Measurements from ENCODE around the gene RAP1GAP2. TPM values are rescaled to one million over a fixed set of nuclear protein-coding genes. Genes with fewer than 3 reads are reported as not detected.
"Not testable (repeated sequence)": the region's sequence is repeated elsewhere in the genome, so short reads cannot be mapped to it uniquely, and the experiment has no call there.

Gene RAP1GAP2
- polyA plus RNA-seq: 10 to 100 TPM in 1 of 3 donors, 1 to 10 TPM in 2; 3.9 to 17.9 (median 4.7) TPM

GRCh38 chr17:2796164-2797125 lies at the start of gene RAP1GAP2:
Gene RAP1GAP2 (plus strand): TSS chr17:2796438. CDS start chr17:2796528, 90 bp downstream.
- WGBS, 3 donors: 41 to 68% (median 43%) methylated on average over 37 to 39 of the region's 39 CpGs
- H3K27ac ChIP-seq (ENCODE audit: low read depth, low read length): no peak within 1 kb of the TSS

DNA sequence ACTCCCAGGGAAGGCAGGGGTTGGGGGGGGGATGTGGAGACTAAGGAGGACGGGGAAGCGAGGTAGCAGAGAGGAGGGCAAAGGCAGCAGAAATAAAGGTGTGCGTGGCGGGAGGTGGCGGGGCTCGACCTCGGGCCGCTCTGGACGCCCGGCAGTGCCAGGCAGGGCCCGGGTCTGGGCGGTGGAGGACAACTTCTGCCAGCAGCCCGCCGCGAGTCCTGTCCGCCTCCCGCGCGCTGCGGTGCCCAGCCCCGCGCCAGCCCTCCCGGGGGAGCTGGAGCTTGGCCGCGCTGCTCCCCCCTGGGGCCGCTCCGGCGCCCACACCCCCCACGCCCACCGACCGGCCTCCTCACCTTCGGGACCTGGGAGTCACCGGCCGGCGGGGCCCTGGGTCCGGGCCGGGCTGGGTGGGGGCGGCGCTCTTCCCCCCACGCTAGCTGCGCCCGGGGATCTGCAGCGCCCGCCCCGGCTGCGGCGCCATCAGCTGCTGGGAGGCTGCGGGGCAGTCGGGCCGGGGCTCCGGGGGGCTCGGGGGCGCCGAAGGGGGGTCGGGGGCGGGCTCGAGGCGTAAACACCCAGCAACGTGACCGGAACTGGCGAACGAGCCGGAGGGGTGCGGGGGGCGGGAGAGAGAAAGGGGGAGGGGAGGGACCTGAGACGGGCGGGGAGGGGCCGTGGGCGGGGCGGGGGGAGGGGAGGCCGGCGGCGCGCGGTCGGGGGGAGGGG lies 47.0 kb upstream of the RAP1GAP2 start, which contains the start of gene CCDC92B:
TSS of gene CCDC92B (minus strand) at position 595 of the 726 bp plus-strand sequence. CDS start 14,507 bp downstream, outside the sequence.
- 4 to 5% (median 4%) methylated on average over 41 to 76 of the region's 76 CpGs for WGBS, 3 donors
- H3K27ac ChIP-seq (ENCODE audit: low read depth, low read length): no peak within 1 kb of the TSS

GRCh38 chr17:2749784-2750181 lies 46.5 kb upstream of the RAP1GAP2 start:
- 1 to 2% (median 2%) methylated on average over 17 to 35 of the region's 35 CpGs for WGBS, 3 donors
- H3K27ac ChIP-seq (ENCODE audit: low read depth, low read length): no peak overlapping the region

GRCh38 chr17:2750721-2751120 lies 45.5 kb upstream of the RAP1GAP2 start:
- no peak overlapping the region for H3K27ac ChIP-seq (ENCODE audit: low read depth, low read length)
- WGBS, 3 donors: 81 to 83% (median 81%) methylated on average over 2 of the region's 2 CpGs

DNA sequence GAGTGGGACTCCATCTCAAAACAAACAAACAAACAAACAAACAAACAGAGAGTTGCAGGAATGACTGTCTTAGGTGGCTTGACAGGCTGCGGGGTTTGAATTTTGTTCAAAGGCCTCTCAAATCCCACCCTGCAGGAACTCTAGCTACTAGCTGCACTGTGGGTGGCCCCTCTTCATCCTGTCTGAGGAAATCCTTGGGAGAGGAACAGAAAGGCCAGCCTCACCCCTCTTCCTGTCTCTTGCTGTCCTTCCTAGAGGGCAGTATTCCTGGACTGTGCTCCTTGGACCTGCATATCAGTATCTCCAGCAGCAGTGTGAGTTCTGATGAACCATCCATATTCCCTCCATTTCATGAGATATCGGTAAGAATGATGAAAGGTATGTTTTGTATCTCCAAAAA lies 44.7 kb upstream of the RAP1GAP2 start:
- H3K27ac ChIP-seq (ENCODE audit: low read depth, low read length): no peak overlapping the region
- 65 to 76% (median 69%) methylated on average over 2 of the region's 2 CpGs for WGBS, 3 donors

DNA sequence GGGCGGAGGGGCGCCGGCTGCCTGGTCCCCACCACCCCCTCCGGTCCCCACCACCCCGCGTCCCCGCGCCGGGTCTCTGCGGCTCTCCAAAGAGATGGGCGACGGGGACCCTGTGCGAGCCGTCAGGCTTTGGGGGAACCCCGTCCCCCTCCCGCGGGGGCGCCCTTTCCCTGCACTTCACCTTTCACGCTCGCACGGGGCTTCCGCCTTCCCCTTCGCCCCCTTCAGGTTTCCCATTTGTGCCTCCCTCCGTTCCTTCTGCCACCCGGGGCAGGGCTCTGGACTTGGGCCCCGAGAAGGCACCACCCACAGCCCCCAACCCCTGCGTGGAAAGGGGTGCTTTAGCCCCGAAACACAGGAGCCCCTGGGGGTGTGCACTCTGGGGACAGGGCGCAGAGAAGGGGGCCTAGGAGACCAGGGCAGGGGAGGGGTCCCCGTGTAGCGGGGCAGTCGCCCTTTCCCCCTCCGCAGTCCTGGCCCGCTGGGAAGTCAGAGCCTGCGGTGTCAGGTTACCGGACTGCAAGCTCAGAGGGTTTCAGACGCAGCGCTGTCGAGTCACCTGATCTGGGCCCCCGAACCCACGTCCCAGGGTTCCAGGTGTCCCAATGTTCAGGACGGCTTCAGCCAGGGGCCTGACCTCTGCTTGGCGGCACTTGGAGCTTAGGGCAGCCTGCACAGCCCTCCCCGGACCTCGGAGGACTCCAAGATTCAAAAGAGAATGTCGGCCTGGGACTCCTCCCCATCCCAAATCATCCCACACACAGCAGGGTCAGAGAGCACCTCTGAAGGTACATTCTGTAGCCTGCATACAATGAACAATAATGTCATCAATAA lies 40.1 kb upstream of the RAP1GAP2 start:
- 2 to 3% (median 2%) methylated on average over 28 to 46 of the region's 46 CpGs for WGBS, 3 donors
- no peak overlapping the region for H3K27ac ChIP-seq (ENCODE audit: low read depth, low read length)

- 65 to 69% (median 66%) methylated on average over 4 of the region's 4 CpGs for WGBS, 3 donors
- no peak overlapping the region for H3K27ac ChIP-seq (ENCODE audit: low read depth, low read length)
Observed at GRCh38 chr17:2758870-2759269, 37.4 kb upstream of the RAP1GAP2 start.

- 48 to 59% (median 53%) methylated on average over 12 of the region's 12 CpGs for WGBS, 3 donors
Observed at GRCh38 chr17:2770129-2770528, 26.1 kb upstream of the RAP1GAP2 start.

GRCh38 chr17:2775206-2775605 lies 21.0 kb upstream of the RAP1GAP2 start:
- H3K27ac ChIP-seq (ENCODE audit: low read depth, low read length): no peak overlapping the region
- WGBS, 3 donors: 72 to 80% (median 77%) methylated on average over 6 of the region's 6 CpGs

More at GRCh38 chr17:2770129-2770528, 26.1 kb upstream of the RAP1GAP2 start:
- H3K27ac ChIP-seq (ENCODE audit: low read depth, low read length): no peak overlapping the region

- 0 to 1% (median 1%) methylated on average over 49 to 79 of the region's 80 CpGs for WGBS, 3 donors
Observed at GRCh38 chr17:2776589-2777241, 19.5 kb upstream of the RAP1GAP2 start.

DNA sequence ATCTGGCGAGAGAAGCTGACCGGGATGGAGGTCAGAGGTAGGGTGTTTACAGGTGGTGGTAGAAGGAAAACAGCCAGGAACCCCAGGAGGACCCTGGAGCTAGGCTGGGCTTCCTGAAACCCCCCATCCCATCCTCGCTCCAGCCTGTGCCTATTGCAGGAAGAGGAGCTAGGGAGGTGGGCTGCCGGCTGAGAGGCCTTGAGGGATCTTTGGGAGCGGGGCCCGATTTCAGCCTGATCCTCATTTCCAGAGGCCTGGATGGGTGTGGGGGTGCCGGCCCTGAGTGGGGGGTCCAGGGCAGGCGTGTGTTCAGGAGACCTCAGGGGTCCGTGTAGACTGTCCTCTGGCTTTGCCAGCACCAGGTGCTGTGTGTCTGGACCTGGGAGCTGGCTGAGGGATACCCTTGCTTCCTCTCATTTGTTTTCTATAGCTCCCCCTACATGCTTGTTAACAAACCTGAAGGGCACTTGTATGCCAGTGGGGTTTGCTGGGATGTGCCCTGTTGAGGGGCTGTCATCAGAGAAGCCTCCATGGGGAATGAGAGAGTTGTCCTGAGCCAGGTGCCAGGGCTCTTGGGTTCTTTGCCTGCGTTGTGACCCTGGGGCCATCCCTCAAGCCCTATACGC lies 18.9 kb upstream of the RAP1GAP2 start:
- H3K27ac ChIP-seq (ENCODE audit: low read depth, low read length): no peak overlapping the region
- 24 to 41% (median 30%) methylated on average over 10 to 11 of the region's 11 CpGs for WGBS, 3 donors

More at GRCh38 chr17:2776589-2777241, 19.5 kb upstream of the RAP1GAP2 start:
- no peak overlapping the region for H3K27ac ChIP-seq (ENCODE audit: low read depth, low read length)

DNA sequence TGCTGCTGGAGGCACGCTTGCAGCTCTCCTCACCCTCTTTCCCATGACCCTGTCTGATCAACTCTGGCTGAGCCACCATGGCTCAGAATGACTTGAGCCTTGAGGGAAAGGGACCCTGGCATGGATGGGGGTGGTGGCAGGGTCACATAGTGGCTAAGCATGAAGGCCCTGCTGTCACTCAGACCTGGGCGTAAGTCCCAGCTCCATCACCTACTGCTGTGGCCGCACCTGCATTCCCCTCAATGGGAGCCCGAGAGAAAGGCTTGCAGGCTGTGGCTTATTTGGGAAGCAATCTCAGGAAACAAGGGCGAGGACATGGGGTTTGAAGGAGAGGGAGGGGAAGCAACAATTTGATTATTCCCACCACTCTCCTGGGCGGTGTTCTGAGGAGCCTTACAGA lies 17.7 kb upstream of the RAP1GAP2 start:
- 63 to 80% (median 73%) methylated on average over 6 of the region's 6 CpGs for WGBS, 3 donors
- H3K27ac ChIP-seq (ENCODE audit: low read depth, low read length): no peak overlapping the region

GRCh38 chr17:2779545-2779944 lies 16.7 kb upstream of the RAP1GAP2 start:
- WGBS, 3 donors: 76 to 82% (median 78%) methylated on average over 7 of the region's 7 CpGs
- no peak overlapping the region for H3K27ac ChIP-seq (ENCODE audit: low read depth, low read length)

DNA sequence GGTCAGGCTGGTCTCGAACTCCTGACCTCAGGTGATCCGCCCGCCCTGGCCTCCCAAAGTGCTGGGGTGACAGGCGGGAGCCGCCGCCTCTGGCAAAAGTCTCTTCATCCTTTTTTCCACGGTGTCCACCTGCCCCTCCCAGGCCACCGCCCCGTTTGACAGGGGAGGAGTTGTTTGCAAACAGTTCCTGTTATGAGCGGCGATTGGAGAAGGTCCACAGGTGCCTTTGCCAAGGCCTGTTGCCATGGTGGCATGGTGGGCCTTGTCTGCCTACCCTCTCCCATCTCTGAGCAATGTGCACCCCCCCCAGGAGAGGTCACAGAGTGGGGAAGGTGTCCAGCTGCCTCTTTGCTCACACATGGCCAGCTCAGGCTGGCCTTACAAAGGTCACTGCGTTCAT lies 16.0 kb upstream of the RAP1GAP2 start:
- no peak overlapping the region for H3K27ac ChIP-seq (ENCODE audit: low read depth, low read length)
- 75 to 86% (median 79%) methylated on average over 12 of the region's 12 CpGs for WGBS, 3 donors

GRCh38 chr17:2780931-2781454 lies 15.2 kb upstream of the RAP1GAP2 start:
- H3K27ac ChIP-seq (ENCODE audit: low read depth, low read length): no peak overlapping the region
- WGBS, 3 donors: 77 to 89% (median 87%) methylated on average over 9 of the region's 9 CpGs

DNA sequence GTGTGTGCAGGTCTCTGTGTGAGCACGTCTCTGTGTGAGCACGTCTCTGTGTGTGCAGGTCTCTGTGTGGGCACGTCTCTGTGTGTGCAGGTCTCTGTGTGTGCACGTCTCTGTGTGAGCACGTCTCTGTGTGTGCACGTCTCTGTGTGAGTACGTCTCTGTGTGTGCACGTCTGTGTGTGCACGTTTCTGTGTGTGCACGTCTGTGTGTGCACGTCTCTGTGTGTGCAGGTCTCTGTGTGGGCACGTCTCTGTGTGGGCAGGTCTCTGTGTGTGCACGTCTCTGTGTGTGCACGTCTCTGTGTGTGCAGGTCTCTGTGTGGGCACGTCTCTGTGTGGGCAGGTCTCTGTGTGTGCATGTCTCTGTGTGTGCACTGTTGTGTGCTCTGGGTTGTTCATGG lies 14.6 kb upstream of the RAP1GAP2 start:
- not testable (repeated sequence) for H3K27ac ChIP-seq (ENCODE audit: low read depth, low read length)
- 82 to 92% (median 86%) methylated on average over 15 of the region's 15 CpGs for WGBS, 3 donors

DNA sequence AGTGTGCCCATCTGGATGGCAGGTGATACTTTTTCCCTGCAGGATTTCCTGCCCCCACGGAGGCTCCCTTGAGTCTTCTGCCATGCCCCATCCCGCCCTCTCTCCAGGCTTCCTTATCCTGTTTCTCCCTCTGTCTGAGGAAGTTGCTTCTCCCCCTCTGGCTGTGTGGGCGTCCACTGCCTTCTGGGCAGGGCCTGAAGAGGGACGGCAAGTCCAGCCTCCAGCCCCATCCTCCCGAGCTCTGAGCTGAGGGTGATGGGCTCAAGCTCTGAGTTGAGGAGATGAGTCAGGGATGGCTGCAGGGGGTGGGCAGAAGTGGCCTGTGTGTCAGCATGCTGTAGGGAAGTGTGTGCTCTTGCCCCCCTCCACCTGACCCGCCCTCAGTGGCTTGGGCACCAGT lies 14.2 kb upstream of the RAP1GAP2 start:
- no peak overlapping the region for H3K27ac ChIP-seq (ENCODE audit: low read depth, low read length)
- 20 to 54% (median 31%) methylated on average over 5 to 6 of the region's 6 CpGs for WGBS, 3 donors

Measured in adipose tissue (tissue), 3 donors.